HEK293 (cell line): ENCODE measurements around the gene MGST2.

Experiments
- CTCF ChIA-PET: fragments of 350-600 bp; formaldehyde crosslinking; extraction: SDS; loops from one replicate; lab custom pipeline; 2021; ENCODE audit warnings: antibody characterized with exemption; lab: Yijun Ruan, JAX
- POLR2A ChIA-PET: fragments of 300-600 bp; formaldehyde crosslinking; extraction: SDS; loops from one replicate; lab custom pipeline; 2020; ENCODE audit warnings: antibody characterized with exemption, inconsistent platforms; lab: Yijun Ruan, JAX
- H3K27ac ChIP-seq: fragments of 200-500 bp; sonication (Bioruptor generic); 2 replicates; pipeline ENCODE4 v1.5.1; 2014; ENCODE audit warnings: low read depth, low read length, control low read depth, inconsistent platforms; ENCODE audit errors: extremely low read depth
- H3K36me3 ChIP-seq, 2 experiments: fragments of 200-500 bp in 1 of 2; sonication (Bioruptor generic) in 1 of 2; 1 replicate in 1 of 2; 2 replicates in 1 of 2; pipeline ENCODE4 v1.5.1; 2014 to 2017; ENCODE audit warnings: inconsistent platforms in 2 of 2, low read length in 2 of 2; ENCODE audit not compliant: control insufficient read depth in 2 of 2, insufficient read depth in 1 of 2
- H3K4me1 ChIP-seq: fragments of 200-500 bp; sonication (Bioruptor generic); 2 replicates; pipeline ENCODE4 v1.5.1; 2014; ENCODE audit warnings: mild to moderate bottlenecking, low read length, inconsistent platforms; ENCODE audit not compliant: control insufficient read depth, insufficient read depth
- H3K4me3 ChIP-seq: 2 replicates; pipeline ENCODE4 v1.5.1; 2011; ENCODE audit warnings: low read depth, mild to moderate bottlenecking, control low read depth, low read length, moderate library complexity
- H3K9me3 ChIP-seq: fragments of 200-500 bp; sonication (Bioruptor generic); 2 replicates; pipeline ENCODE4 v1.5.1; 2014; ENCODE audit warnings: low read depth, low read length, inconsistent platforms; ENCODE audit not compliant: control insufficient read depth, insufficient read depth
- EGR2 ChIP-seq: fragments of 450-650 bp; formaldehyde crosslinking; IDR thresholded peaks from 2 replicates; pipeline ENCODE4 v1.5.1; 2016; ENCODE audit warnings: low read depth, missing biosample characterization, missing genetic modification characterization
- GLI2 ChIP-seq: fragments of 450-650 bp; formaldehyde crosslinking; IDR thresholded peaks from 2 replicates; pipeline ENCODE4; 2017; ENCODE audit warnings: missing biosample characterization, missing genetic modification characterization, low read depth, borderline replicate concordance
- HOXC10 ChIP-seq: sonication (generic); formaldehyde crosslinking; IDR thresholded peaks from 2 replicates; pipeline ENCODE4 v1.8.1; 2023; ENCODE audit warnings: mild to moderate bottlenecking, missing genetic modification reagents
- KLF1 ChIP-seq: fragments of 450-650 bp; formaldehyde crosslinking; IDR thresholded peaks from 2 replicates; pipeline ENCODE4 v1.5.1; 2016; ENCODE audit warnings: missing biosample characterization, missing genetic modification characterization
- MEIS1 ChIP-seq: sonication (generic); formaldehyde crosslinking; IDR thresholded peaks from 2 replicates; pipeline ENCODE4 v1.8.1; 2022; ENCODE audit warnings: missing genetic modification reagents, mild to moderate bottlenecking, borderline replicate concordance
- OVOL3 ChIP-seq: fragments of 450-650 bp; formaldehyde crosslinking; IDR thresholded peaks from 2 replicates; pipeline ENCODE4 v1.5.1; 2016; ENCODE audit warnings: missing biosample characterization, missing genetic modification characterization
- PRDM2 ChIP-seq: fragments of 450-650 bp; formaldehyde crosslinking; IDR thresholded peaks from 2 replicates; pipeline ENCODE4 v1.5.1; 2016; ENCODE audit warnings: missing biosample characterization, missing genetic modification characterization, borderline replicate concordance
- SALL2 ChIP-seq: fragments of 450-650 bp; formaldehyde crosslinking; IDR thresholded peaks from 2 replicates; pipeline ENCODE4 v1.5.0; 2017; ENCODE audit warnings: missing biosample characterization, mild to moderate bottlenecking, missing genetic modification characterization, borderline replicate concordance
- ZNF202 ChIP-seq: fragments of 450-650 bp; formaldehyde crosslinking; IDR thresholded peaks from 2 replicates; pipeline ENCODE4 v1.5.1; 2016; ENCODE audit warnings: missing biosample characterization, missing genetic modification characterization, borderline replicate concordance
- ZNF221 ChIP-seq: fragments of 450-650 bp; formaldehyde crosslinking; IDR thresholded peaks from 2 replicates; pipeline ENCODE4 v1.5.1; 2017; ENCODE audit warnings: missing biosample characterization, missing genetic modification characterization, borderline replicate concordance
- ZNF391 ChIP-seq: fragments of 450-650 bp; formaldehyde crosslinking; IDR thresholded peaks from 2 replicates; pipeline ENCODE4 v1.5.1; 2016; ENCODE audit warnings: low read depth, missing biosample characterization, missing genetic modification characterization, borderline replicate concordance
- ZNF510 ChIP-seq: fragments of 450-650 bp; formaldehyde crosslinking; IDR thresholded peaks from 2 replicates; pipeline ENCODE4 v1.5.1; 2018; ENCODE audit warnings: mild to moderate bottlenecking, missing genetic modification characterization, missing biosample characterization; ENCODE audit not compliant: insufficient replicate concordance
- ZNF571 ChIP-seq: fragments of 450-650 bp; formaldehyde crosslinking; IDR thresholded peaks from 2 replicates; pipeline ENCODE4 v1.5.0; 2017; ENCODE audit warnings: missing biosample characterization, missing genetic modification characterization
- ZNF707 ChIP-seq: fragments of 450-650 bp; formaldehyde crosslinking; IDR thresholded peaks from 2 replicates; pipeline ENCODE4 v1.5.1; 2016; ENCODE audit warnings: missing biosample characterization, missing genetic modification characterization
- TF ChIP-seq, protein P1 (sequence below): fragments of 450-650 bp; formaldehyde crosslinking; IDR thresholded peaks from 2 replicates; pipeline ENCODE4 v1.5.1; 2017; ENCODE audit warnings: missing biosample characterization, missing genetic modification characterization
- TF ChIP-seq, protein P2 (sequence below): fragments of 450-650 bp; formaldehyde crosslinking; IDR thresholded peaks from 2 replicates; pipeline ENCODE4 v1.5.1; 2016; ENCODE audit warnings: missing biosample characterization, missing genetic modification characterization
- TF ChIP-seq, protein P3 (sequence below): fragments of 450-650 bp; formaldehyde crosslinking; conservative IDR thresholded peaks from 2 replicates; pipeline ENCODE4 v1.5.1; 2016; ENCODE audit warnings: low read depth, missing biosample characterization, missing genetic modification characterization

The MGST2 gene

GRCh38 chr4:139720806-139721205, 55.2 kb downstream of the MGST2 start:
- Histone ChIP-seq H3K36me3 (peaks cover 0 to 15% of the 10 kb centered on the region in 2 experiments; a peak in 1 of 3 replicates), H3K4me3 (no peak overlapping the region), H3K27ac (no peak overlapping the region), H3K4me1 (no peaks in the 10 kb centered on the region), H3K9me3 (no peaks in the 10 kb centered on the region)
- POLR2A ChIA-PET, result interaction anchor here (0.6 kb wide), 1 partner anchor 21 kb away, joined by 5 read pairs; no protein-coding TSS in a partner anchor
- TF ChIP-seq EGR2 (tag by site-specific recombination) (no peak), HOXC10 (no peak), ZNF571 (no peak), ZNF202 (tag by site-specific recombination) (no peak), ZNF221 (tag by site-specific recombination) (no peak), KLF1 (tag by site-specific recombination) (no peak), ZNF391 (tag by site-specific recombination) (no peak), SALL2 (tag by site-specific recombination) (no peak), OVOL3 (tag by site-specific recombination) (no peak), PRDM2 (no peak), ZNF707 (tag by site-specific recombination) (no peak), ZNF510 (no peak), GLI2 (tag by site-specific recombination) (no peak), MEIS1 (CRISPR knock-in tag) (no peak)
- TF ChIP-seq, protein P1, sequence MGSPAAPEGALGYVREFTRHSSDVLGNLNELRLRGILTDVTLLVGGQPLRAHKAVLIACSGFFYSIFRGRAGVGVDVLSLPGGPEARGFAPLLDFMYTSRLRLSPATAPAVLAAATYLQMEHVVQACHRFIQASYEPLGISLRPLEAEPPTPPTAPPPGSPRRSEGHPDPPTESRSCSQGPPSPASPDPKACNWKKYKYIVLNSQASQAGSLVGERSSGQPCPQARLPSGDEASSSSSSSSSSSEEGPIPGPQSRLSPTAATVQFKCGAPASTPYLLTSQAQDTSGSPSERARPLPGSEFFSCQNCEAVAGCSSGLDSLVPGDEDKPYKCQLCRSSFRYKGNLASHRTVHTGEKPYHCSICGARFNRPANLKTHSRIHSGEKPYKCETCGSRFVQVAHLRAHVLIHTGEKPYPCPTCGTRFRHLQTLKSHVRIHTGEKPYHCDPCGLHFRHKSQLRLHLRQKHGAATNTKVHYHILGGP (tag by site-specific recombination), result no peak
- TF ChIP-seq, protein P2, sequence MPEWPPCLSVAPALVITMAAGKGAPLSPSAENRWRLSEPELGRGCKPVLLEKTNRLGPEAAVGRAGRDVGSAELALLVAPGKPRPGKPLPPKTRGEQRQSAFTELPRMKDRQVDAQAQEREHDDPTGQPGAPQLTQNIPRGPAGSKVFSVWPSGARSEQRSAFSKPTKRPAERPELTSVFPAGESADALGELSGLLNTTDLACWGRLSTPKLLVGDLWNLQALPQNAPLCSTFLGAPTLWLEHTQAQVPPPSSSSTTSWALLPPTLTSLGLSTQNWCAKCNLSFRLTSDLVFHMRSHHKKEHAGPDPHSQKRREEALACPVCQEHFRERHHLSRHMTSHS (tag by site-specific recombination), result no peak
- TF ChIP-seq, protein P3, sequence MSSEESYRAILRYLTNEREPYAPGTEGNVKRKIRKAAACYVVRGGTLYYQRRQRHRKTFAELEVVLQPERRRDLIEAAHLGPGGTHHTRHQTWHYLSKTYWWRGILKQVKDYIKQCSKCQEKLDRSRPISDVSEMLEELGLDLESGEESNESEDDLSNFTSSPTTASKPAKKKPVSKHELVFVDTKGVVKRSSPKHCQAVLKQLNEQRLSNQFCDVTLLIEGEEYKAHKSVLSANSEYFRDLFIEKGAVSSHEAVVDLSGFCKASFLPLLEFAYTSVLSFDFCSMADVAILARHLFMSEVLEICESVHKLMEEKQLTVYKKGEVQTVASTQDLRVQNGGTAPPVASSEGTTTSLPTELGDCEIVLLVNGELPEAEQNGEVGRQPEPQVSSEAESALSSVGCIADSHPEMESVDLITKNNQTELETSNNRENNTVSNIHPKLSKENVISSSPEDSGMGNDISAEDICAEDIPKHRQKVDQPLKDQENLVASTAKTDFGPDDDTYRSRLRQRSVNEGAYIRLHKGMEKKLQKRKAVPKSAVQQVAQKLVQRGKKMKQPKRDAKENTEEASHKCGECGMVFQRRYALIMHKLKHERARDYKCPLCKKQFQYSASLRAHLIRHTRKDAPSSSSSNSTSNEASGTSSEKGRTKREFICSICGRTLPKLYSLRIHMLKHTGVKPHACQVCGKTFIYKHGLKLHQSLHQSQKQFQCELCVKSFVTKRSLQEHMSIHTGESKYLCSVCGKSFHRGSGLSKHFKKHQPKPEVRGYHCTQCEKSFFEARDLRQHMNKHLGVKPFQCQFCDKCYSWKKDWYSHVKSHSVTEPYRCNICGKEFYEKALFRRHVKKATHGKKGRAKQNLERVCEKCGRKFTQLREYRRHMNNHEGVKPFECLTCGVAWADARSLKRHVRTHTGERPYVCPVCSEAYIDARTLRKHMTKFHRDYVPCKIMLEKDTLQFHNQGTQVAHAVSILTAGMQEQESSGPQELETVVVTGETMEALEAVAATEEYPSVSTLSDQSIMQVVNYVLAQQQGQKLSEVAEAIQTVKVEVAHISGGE (tag by site-specific recombination), result no peak
- CTCF ChIA-PET, result no interaction called here
